HepG2 (cell line): ENCODE measurements around the gene CDT1. TPM values are rescaled to one million over a fixed set of nuclear protein-coding genes. Genes with fewer than 3 reads are reported as not detected.

ENCODE experiments used
- ATM ChIP-seq: fragments of 450-650 bp; IDR thresholded peaks from 2 replicates; pipeline ENCODE4 v1.7.1; 2017; ENCODE audit warnings: mild to moderate bottlenecking, borderline replicate concordance
- HIC2 ChIP-seq: sonication (generic); formaldehyde crosslinking; IDR thresholded peaks from 2 replicates; pipeline ENCODE4 v1.9.0; 2022; ENCODE audit warnings: low read depth, missing genetic modification reagents
- HNRNPL ChIP-seq: fragments of 200-400 bp; formaldehyde crosslinking; IDR thresholded peaks from 2 replicates; pipeline ENCODE4 v1.6.1; 2017; ENCODE audit warnings: mild to moderate bottlenecking, low read depth, low read length
- IRF2 ChIP-seq: IDR thresholded peaks from 2 replicates; pipeline ENCODE4 v1.6.1; 2018; ENCODE audit warnings: missing genetic modification reagents, missing compliant biosample characterization
- IRX3 ChIP-seq: sonication (generic); formaldehyde crosslinking; IDR thresholded peaks from 2 replicates; pipeline ENCODE4 v1.8.1; 2023; ENCODE audit warnings: mild to moderate bottlenecking, low read depth, missing genetic modification reagents, borderline replicate concordance
- JUNB ChIP-seq: sonication (generic); formaldehyde crosslinking; IDR thresholded peaks from 2 replicates; pipeline ENCODE4 v1.8.0; 2022; ENCODE audit warnings: missing genetic modification reagents, mild to moderate bottlenecking, borderline replicate concordance
- KDM4B ChIP-seq: sonication (generic); formaldehyde crosslinking; IDR thresholded peaks from 2 replicates; pipeline ENCODE4 v1.4.0; 2020; ENCODE audit warnings: missing genetic modification reagents
- KDM5B ChIP-seq: sonication (generic); formaldehyde crosslinking; IDR thresholded peaks from 2 replicates; pipeline ENCODE4 v1.4.0; 2020; ENCODE audit warnings: missing genetic modification reagents, mild to moderate bottlenecking, borderline replicate concordance
- NPAS2 ChIP-seq: sonication (generic); formaldehyde crosslinking; IDR thresholded peaks from 2 replicates; pipeline ENCODE4 v1.8.0; 2022; ENCODE audit warnings: mild to moderate bottlenecking, missing genetic modification reagents, borderline replicate concordance
- NR2F1 ChIP-seq, 2 experiments: fragments of 450-650 bp in 1 of 2; formaldehyde crosslinking in 1 of 2; IDR thresholded peaks; 2 replicates each; pipeline versions ENCODE4 v1.5.0 to v1.6.1; 2016 to 2020; ENCODE audit warnings: mild to moderate bottlenecking in 1 of 2, missing compliant biosample characterization in 1 of 2, missing genetic modification reagents in 1 of 2, moderate library complexity in 1 of 2
- PHB2 ChIP-seq: fragments of 450-650 bp; IDR thresholded peaks from 2 replicates; pipeline ENCODE4 v1.6.1; 2018; ENCODE audit not compliant: partially characterized antibody
- PTBP1 ChIP-seq: fragments of 200-400 bp; formaldehyde crosslinking; IDR thresholded peaks from 2 replicates; pipeline ENCODE4 v1.6.1; 2018; ENCODE audit warnings: low read length, low read depth; ENCODE audit not compliant: poor library complexity, severe bottlenecking
- SCMH1 ChIP-seq: sonication (generic); formaldehyde crosslinking; IDR thresholded peaks from 2 replicates; pipeline ENCODE4 v1.9.0; 2021; ENCODE audit warnings: missing genetic modification reagents, mild to moderate bottlenecking, borderline replicate concordance
- SMARCC2 ChIP-seq: fragments of 450-650 bp; IDR thresholded peaks from 2 replicates; pipeline ENCODE4 v1.6.1; 2017; ENCODE audit warnings: antibody characterized with exemption, mild to moderate bottlenecking
- TRIM24 ChIP-seq: sonication (generic); formaldehyde crosslinking; IDR thresholded peaks from 2 replicates; pipeline ENCODE4 v1.8.0; 2022; ENCODE audit warnings: mild to moderate bottlenecking, missing genetic modification reagents
- ZFP82 ChIP-seq: sonication (generic); formaldehyde crosslinking; IDR thresholded peaks from 2 replicates; pipeline ENCODE4 v1.5.1; 2020; ENCODE audit warnings: mild to moderate bottlenecking, missing genetic modification reagents, borderline replicate concordance
- ZNF256 ChIP-seq: sonication (generic); formaldehyde crosslinking; conservative IDR thresholded peaks from 2 replicates; pipeline ENCODE4 v1.4.0; 2020; ENCODE audit warnings: missing genetic modification reagents
- ZNF264 ChIP-seq: sonication (generic); formaldehyde crosslinking; IDR thresholded peaks from 2 replicates; pipeline ENCODE4 v1.4.0; 2020; ENCODE audit warnings: missing genetic modification reagents
- ZNF30 ChIP-seq: sonication (generic); formaldehyde crosslinking; IDR thresholded peaks from 2 replicates; pipeline ENCODE4 v1.5.0; 2020; ENCODE audit warnings: mild to moderate bottlenecking, missing genetic modification reagents
- ZNF383 ChIP-seq: sonication (generic); formaldehyde crosslinking; IDR thresholded peaks from 2 replicates; pipeline ENCODE4 v1.4.0; 2020; ENCODE audit warnings: missing genetic modification reagents, mild to moderate bottlenecking, borderline replicate concordance
- ZNF468 ChIP-seq: sonication (generic); formaldehyde crosslinking; IDR thresholded peaks from 2 replicates; pipeline ENCODE4 v1.8.0; 2022; ENCODE audit warnings: mild to moderate bottlenecking, moderate library complexity, missing genetic modification reagents
- ZNF75D ChIP-seq: sonication (generic); formaldehyde crosslinking; IDR thresholded peaks from 2 replicates; pipeline ENCODE4 v1.8.1; 2023; ENCODE audit warnings: missing genetic modification reagents, mild to moderate bottlenecking, borderline replicate concordance
- ZNF883 ChIP-seq: sonication (generic); formaldehyde crosslinking; IDR thresholded peaks from 2 replicates; pipeline ENCODE4 v1.5.1; 2020; ENCODE audit warnings: mild to moderate bottlenecking, missing genetic modification reagents; ENCODE audit errors: not compliant biosample characterization
- polyA plus RNA-seq, 8 experiments: library from polyadenylated mRNA; depleted of rRNA in 3 of 8; stranded (reverse) in 7 of 8; unstranded in 1 of 8; fragments of >200 nt; fragmentation: Illumina TruSeq in 4 of 8; extraction: Trizol in 4 of 8; gene quantifications; 2 replicates each; pipeline versions ENCODE4 v1.2.1 to v1.2.3, GENCODE V29; 2011 to 2016; ENCODE audit warnings: low read depth in 4 of 8, missing spikeins in 1 of 8, mixed read lengths in 1 of 8; ENCODE audit not compliant: insufficient read depth in 1 of 8
- total RNA-seq, 5 experiments: library from RNA; depleted of rRNA; stranded (reverse); fragments of >200 nt; fragmentation: Illumina TruSeq; extraction: Trizol; gene quantifications; 2 replicates each; pipeline ENCODE4 v1.2.3, GENCODE V29; 2016; ENCODE audit warnings: low read depth in 1 of 5
- TF ChIP-seq, protein P1 (sequence below): sonication (generic); formaldehyde crosslinking; IDR thresholded peaks from 2 replicates; pipeline ENCODE4 v1.5.0; 2020; ENCODE audit warnings: mild to moderate bottlenecking, low read depth, missing genetic modification reagents, borderline replicate concordance
- TF ChIP-seq, protein P2 (sequence below): IDR thresholded peaks from 2 replicates; pipeline ENCODE4 v1.6.1; 2016; ENCODE audit warnings: missing compliant biosample characterization, missing genetic modification reagents, borderline replicate concordance
- TF ChIP-seq, protein P3 (sequence below): sonication (generic); formaldehyde crosslinking; IDR thresholded peaks from 2 replicates; pipeline ENCODE4 v1.4.0; 2020; ENCODE audit warnings: missing genetic modification reagents, mild to moderate bottlenecking, borderline replicate concordance

Gene CDT1
- total and polyA plus RNA-seq, 2 of the 13 experiments (the other 11 are each of a cell fraction or from before 2014, with no cell fraction given): 23.1 to 23.8 TPM

- TF ChIP-seq, protein P1, sequence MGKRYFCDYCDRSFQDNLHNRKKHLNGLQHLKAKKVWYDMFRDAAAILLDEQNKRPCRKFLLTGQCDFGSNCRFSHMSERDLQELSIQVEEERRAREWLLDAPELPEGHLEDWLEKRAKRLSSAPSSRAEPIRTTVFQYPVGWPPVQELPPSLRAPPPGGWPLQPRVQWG: no peak
- TF ChIP-seq TRIM24 (CRISPR knock-in tag) (no peak), ZNF383 (CRISPR knock-in tag) (no peak), IRX3 (CRISPR knock-in tag) (no peak), JUNB (no peak), NR2F1 (CRISPR knock-in tag; IDR thresholded peaks at IDR 0.05) (no peak; a peak in 1 of 4 replicates), ATM (no peak), ZNF75D (CRISPR knock-in tag) (no peak), ZNF30 (no peak), HIC2 (CRISPR knock-in tag) (peak; percentile 63), PHB2 (no peak), SCMH1 (CRISPR knock-in tag) (no peak), HNRNPL (0 out of 2 replicates have a peak, but pooled peaks have one; percentile 29), NPAS2 (CRISPR knock-in tag) (no peak), ZNF264 (no peak), KDM4B (CRISPR knock-in tag) (no peak; the same call in 1 of the 2 replicates), KDM5B (CRISPR knock-in tag) (peak; percentile 91), ZFP82 (0 out of 2 replicates have a peak, but pooled peaks have one; percentile 76), IRF2 (CRISPR knock-in tag) (peak; percentile 95), ZNF468 (CRISPR knock-in tag) (no peak), SMARCC2 (no peak), ZNF256 (CRISPR knock-in tag) (no peak), ZNF883 (peak; percentile 70), PTBP1 (no peak)
- TF ChIP-seq, protein P2, sequence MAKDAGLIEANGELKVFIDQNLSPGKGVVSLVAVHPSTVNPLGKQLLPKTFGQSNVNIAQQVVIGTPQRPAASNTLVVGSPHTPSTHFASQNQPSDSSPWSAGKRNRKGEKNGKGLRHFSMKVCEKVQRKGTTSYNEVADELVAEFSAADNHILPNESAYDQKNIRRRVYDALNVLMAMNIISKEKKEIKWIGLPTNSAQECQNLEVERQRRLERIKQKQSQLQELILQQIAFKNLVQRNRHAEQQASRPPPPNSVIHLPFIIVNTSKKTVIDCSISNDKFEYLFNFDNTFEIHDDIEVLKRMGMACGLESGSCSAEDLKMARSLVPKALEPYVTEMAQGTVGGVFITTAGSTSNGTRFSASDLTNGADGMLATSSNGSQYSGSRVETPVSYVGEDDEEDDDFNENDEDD: peak; percentile 73; the same call in 1 of the 2 replicates
- TF ChIP-seq, protein P3, sequence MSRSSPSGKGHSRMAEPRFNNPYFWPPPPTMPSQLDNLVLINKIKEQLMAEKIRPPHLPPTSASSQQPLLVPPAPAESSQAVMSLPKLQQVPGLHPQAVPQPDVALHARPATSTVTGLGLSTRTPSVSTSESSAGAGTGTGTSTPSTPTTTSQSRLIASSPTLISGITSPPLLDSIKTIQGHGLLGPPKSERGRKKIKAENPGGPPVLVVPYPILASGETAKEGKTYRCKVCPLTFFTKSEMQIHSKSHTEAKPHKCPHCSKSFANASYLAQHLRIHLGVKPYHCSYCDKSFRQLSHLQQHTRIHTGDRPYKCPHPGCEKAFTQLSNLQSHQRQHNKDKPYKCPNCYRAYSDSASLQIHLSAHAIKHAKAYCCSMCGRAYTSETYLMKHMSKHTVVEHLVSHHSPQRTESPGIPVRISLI: no peak; the same call in 1 of the 2 replicates
Measured at GRCh38 chr16:88785106-88785924, 18.3 kb upstream of the CDT1 start, which contains the start of gene PIEZO1 (continued).
